IPS DF 6.9 (cell line): Measurements from ENCODE around the gene PTPRN2.
"Not testable (repeated sequence)": the region's sequence is repeated elsewhere in the genome, so short reads cannot be mapped to it uniquely, and the experiment has no call there.

Experiments used
- DNase-seq: peaks from one replicate; pipeline ENCODE4 v3.0.0-alpha.2; 2013; ENCODE audit warnings: low read depth, low spot score
- H3K27ac ChIP-seq: one replicate; pipeline ENCODE4 v1.5.1; 2013; ENCODE audit warnings: low read length, control low read depth
- H3K27me3 ChIP-seq: 2 replicates; pipeline ENCODE4 v1.6.1; 2013; ENCODE audit warnings: mild to moderate bottlenecking, low read length; ENCODE audit not compliant: control insufficient read depth, insufficient read depth
- H3K36me3 ChIP-seq: 2 replicates; pipeline ENCODE4 v1.6.1; 2013; ENCODE audit warnings: low read length; ENCODE audit not compliant: control insufficient read depth, insufficient read depth
- H3K4me1 ChIP-seq: 2 replicates; pipeline ENCODE4 v1.6.1; 2013; ENCODE audit warnings: low read length; ENCODE audit not compliant: control insufficient read depth, insufficient read depth
- H3K4me3 ChIP-seq: 2 replicates; pipeline ENCODE4 v1.5.1; 2013; ENCODE audit warnings: mild to moderate bottlenecking, low read length
- H3K9me3 ChIP-seq: 2 replicates; pipeline ENCODE4 v1.6.1; 2013; ENCODE audit warnings: low read length, inconsistent platforms; ENCODE audit not compliant: control insufficient read depth, insufficient read depth
- WGBS: extraction: QIAGEN DNeasy Blood & Tissue Kit; methylation state at CpG from one replicate; pipeline ENCODE4 v1.1.7; 2013; ENCODE audit warnings: mixed read lengths, missing lambda C conversion rate; ENCODE audit not compliant: insufficient read length, insufficient coverage; 5-methylcytosine and 5-hydroxymethylcytosine counted together

PTPRN2 gene

GRCh38 chr7:157513162-157513621 lies 1074.4 kb downstream of the PTPRN2 start:
- no peak overlapping the region for H3K4me3 ChIP-seq
- no CpG with 5 or more reads among the region's 18 CpGs for WGBS

GRCh38 chr7:157509226-157509625 lies 1078.4 kb downstream of the PTPRN2 start:
- DNase-seq, result no peak
- H3K36me3 ChIP-seq, result no peaks in the 10 kb centered on the region; the same call in 1 of the 2 replicates
- H3K27ac ChIP-seq, result no peak overlapping the region
- H3K4me3 ChIP-seq, result no peak overlapping the region
- WGBS, result no CpG with 5 or more reads among the region's 2 CpGs
- H3K27me3 ChIP-seq, result no peaks in the 10 kb centered on the region
- no peaks in the 10 kb centered on the region for H3K4me1 ChIP-seq
- peaks cover 12% of the 10 kb centered on the region for H3K9me3 ChIP-seq

More at GRCh38 chr7:157513162-157513621, 1074.4 kb downstream of the PTPRN2 start:
- Histone ChIP-seq H3K36me3 (no peaks in the 10 kb centered on the region; the same call in 1 of the 2 replicates), H3K27ac (no peak overlapping the region), H3K9me3 (peaks cover 27% of the 10 kb centered on the region), H3K4me1 (no peaks in the 10 kb centered on the region), H3K27me3 (no peaks in the 10 kb centered on the region)
- no peak for DNase-seq

- no peak for DNase-seq
These were observed 1079.1 kb downstream of the PTPRN2 start for GRCh38 chr7:157508477-157508881.

GRCh38 chr7:157507987-157508386 lies 1079.6 kb downstream of the PTPRN2 start:
- WGBS, result no CpG with 5 or more reads among the region's 5 CpGs
- no peak overlapping the region for H3K4me3 ChIP-seq
- no peaks in the 10 kb centered on the region; the same call in 1 of the 2 replicates for H3K36me3 ChIP-seq
- no peaks in the 10 kb centered on the region for H3K27me3 ChIP-seq
- no peaks in the 10 kb centered on the region for H3K4me1 ChIP-seq
- no peak for DNase-seq
- H3K9me3 ChIP-seq, result peaks cover 8% of the 10 kb centered on the region
- no peak overlapping the region for H3K27ac ChIP-seq

More at GRCh38 chr7:157508477-157508881, 1079.1 kb downstream of the PTPRN2 start:
- Histone ChIP-seq H3K27ac (no peak overlapping the region), H3K4me3 (no peak overlapping the region), H3K36me3 (no peaks in the 10 kb centered on the region; the same call in 1 of the 2 replicates), H3K4me1 (no peaks in the 10 kb centered on the region), H3K9me3 (peaks cover 10% of the 10 kb centered on the region), H3K27me3 (no peaks in the 10 kb centered on the region)
- no CpG with 5 or more reads among the region's 11 CpGs for WGBS

- H3K36me3 ChIP-seq, result no peaks in the 10 kb centered on the region
- peaks cover 12% of the 10 kb centered on the region for H3K9me3 ChIP-seq
- no CpG with 5 or more reads among the region's 6 CpGs for WGBS
- no peak overlapping the region for H3K4me3 ChIP-seq
- DNase-seq, result no peak
- no peak overlapping the region for H3K27ac ChIP-seq
- no peaks in the 10 kb centered on the region for H3K4me1 ChIP-seq
- no peaks in the 10 kb centered on the region for H3K27me3 ChIP-seq
These were observed 1081.4 kb downstream of the PTPRN2 start for GRCh38 chr7:157506268-157506667.

GRCh38 chr7:157505646-157506045 lies 1082.0 kb downstream of the PTPRN2 start:
- no peaks in the 10 kb centered on the region for H3K36me3 ChIP-seq
- peaks cover 12% of the 10 kb centered on the region for H3K9me3 ChIP-seq
- DNase-seq, result no peak
- H3K27ac ChIP-seq, result no peak overlapping the region
- H3K4me3 ChIP-seq, result no peak overlapping the region
- no peaks in the 10 kb centered on the region for H3K27me3 ChIP-seq
- no peaks in the 10 kb centered on the region for H3K4me1 ChIP-seq
- no CpG with 5 or more reads among the region's 1 CpG for WGBS

- no CpG with 5 or more reads among the region's 4 CpGs for WGBS
- Histone ChIP-seq H3K4me3 (no peak overlapping the region), H3K9me3 (peaks cover 23% of the 10 kb centered on the region), H3K27me3 (no peaks in the 10 kb centered on the region), H3K4me1 (no peaks in the 10 kb centered on the region), H3K27ac (no peak overlapping the region), H3K36me3 (no peaks in the 10 kb centered on the region)
- DNase-seq, result no peak
These were observed 1084.4 kb downstream of the PTPRN2 start for GRCh38 chr7:157503229-157503628.

GRCh38 chr7:157502701-157503111 lies 1084.9 kb downstream of the PTPRN2 start:
- WGBS, result no CpG with 5 or more reads among the region's 12 CpGs
- Histone ChIP-seq H3K27ac (no peak overlapping the region), H3K9me3 (peaks cover 24% of the 10 kb centered on the region), H3K4me3 (no peak overlapping the region), H3K4me1 (no peaks in the 10 kb centered on the region), H3K27me3 (no peaks in the 10 kb centered on the region), H3K36me3 (no peaks in the 10 kb centered on the region)
- no peak for DNase-seq

- H3K27me3 ChIP-seq, result no peaks in the 10 kb centered on the region
- H3K4me3 ChIP-seq, result no peak overlapping the region
- no peak for DNase-seq
- H3K36me3 ChIP-seq, result no peaks in the 10 kb centered on the region
- H3K27ac ChIP-seq, result no peak overlapping the region
- WGBS, result no CpG with 5 or more reads among the region's 22 CpGs
- peaks cover 31% of the 10 kb centered on the region for H3K9me3 ChIP-seq
- no peaks in the 10 kb centered on the region for H3K4me1 ChIP-seq
These were observed 1086.0 kb downstream of the PTPRN2 start for GRCh38 chr7:157501581-157501980.

- not testable (repeated sequence) for H3K27me3 ChIP-seq, DNase-seq, H3K27ac ChIP-seq, H3K4me3 ChIP-seq, H3K36me3 ChIP-seq, H3K4me1 ChIP-seq
- no CpG with 5 or more reads among the region's 45 CpGs for WGBS
- peaks cover 32% of the 10 kb centered on the region for H3K9me3 ChIP-seq
These were observed 1086.6 kb downstream of the PTPRN2 start for GRCh38 chr7:157500989-157501540.
